ENCODE measurements around the gene LAMP5. TPM values are rescaled to one million over a fixed set of nuclear protein-coding genes. Genes with fewer than 3 reads are reported as not detected.

Gene LAMP5
- total RNA-seq, 1 donor = 0.18 TPM

DNA sequence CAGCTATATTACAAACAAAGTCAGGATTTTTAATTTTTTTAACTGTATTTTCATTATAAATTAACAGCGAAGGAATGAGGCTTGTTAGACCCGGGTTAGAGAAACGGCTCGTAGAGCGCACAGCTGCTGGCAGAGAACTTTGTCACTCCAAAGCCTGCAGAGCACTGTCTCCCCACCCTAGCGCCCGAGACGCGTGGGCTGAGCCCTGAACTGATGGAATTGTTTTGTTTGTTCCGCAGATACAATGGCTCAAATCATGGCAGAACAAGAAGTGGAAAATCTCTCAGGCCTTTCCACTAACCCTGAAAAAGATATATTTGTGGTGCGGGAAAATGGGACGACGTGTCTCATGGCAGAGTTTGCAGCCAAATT is 810 bp downstream of the LAMP5 start:
- no peak for DNase-seq (ENCODE audit: low read depth)
- no peak overlapping the region for H3K4me3 ChIP-seq (ENCODE audit: low read depth, low read length)
- TF ChIP-seq CTCF (IDR thresholded peaks at IDR 0.05; ENCODE audit: insufficient read depth, low read length) = no peak

DNA sequence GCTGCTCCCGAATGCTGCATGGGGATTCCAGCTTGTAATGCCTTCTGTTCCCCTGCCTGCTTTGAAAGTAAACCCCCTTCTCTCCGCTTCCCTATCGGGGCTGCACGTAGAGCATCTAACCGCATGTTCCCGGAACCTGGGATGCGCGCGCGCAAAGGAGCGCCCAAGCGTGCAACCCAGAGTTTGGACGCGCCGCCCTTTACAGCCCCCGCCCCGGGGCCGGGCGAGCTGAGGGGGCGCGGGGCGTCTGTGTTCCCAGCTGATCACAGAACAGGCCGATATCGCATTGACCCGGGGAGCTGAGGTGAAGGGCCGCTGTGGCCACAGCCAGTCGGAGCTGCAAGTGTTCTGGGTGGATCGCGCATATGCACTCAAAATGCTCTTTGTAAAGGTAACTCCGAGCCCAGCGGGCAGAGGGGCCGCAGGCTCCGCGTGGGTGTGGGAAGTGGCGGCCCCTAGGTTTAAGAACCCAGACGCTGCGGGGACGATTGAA is 1.4 kb downstream of the LAMP5 start:
- no peak overlapping the region for H3K4me3 ChIP-seq (ENCODE audit: low read depth, low read length)
- TF ChIP-seq CTCF (IDR thresholded peaks at IDR 0.05; ENCODE audit: insufficient read depth, low read length) = no peak

GRCh38 chr20:9516234-9516871 is 2.0 kb downstream of the LAMP5 start:
- no peak for TF ChIP-seq CTCF (IDR thresholded peaks at IDR 0.05; ENCODE audit: insufficient read depth, low read length)
- H3K4me3 ChIP-seq (ENCODE audit: low read depth, low read length) = no peak overlapping the region
- DNase-seq (ENCODE audit: low read depth) = peak; percentile 14

More for the DNA sequence above, 1.4 kb downstream of the LAMP5 start:
- no peak for DNase-seq (ENCODE audit: low read depth)

- no peak overlapping the region for H3K4me3 ChIP-seq (ENCODE audit: low read depth, low read length)
- TF ChIP-seq CTCF (IDR thresholded peaks at IDR 0.05; ENCODE audit: insufficient read depth, low read length) = no peak
- no peak for DNase-seq (ENCODE audit: low read depth)
Measured at GRCh38 chr20:9517297-9518162, 3.1 kb downstream of the LAMP5 start.

GRCh38 chr20:9518576-9519175 is 4.3 kb downstream of the LAMP5 start:
- no peak overlapping the region for H3K4me3 ChIP-seq (ENCODE audit: low read depth, low read length)
- no peak for DNase-seq (ENCODE audit: low read depth)
- no peak for TF ChIP-seq CTCF (IDR thresholded peaks at IDR 0.05; ENCODE audit: insufficient read depth, low read length)

DNA sequence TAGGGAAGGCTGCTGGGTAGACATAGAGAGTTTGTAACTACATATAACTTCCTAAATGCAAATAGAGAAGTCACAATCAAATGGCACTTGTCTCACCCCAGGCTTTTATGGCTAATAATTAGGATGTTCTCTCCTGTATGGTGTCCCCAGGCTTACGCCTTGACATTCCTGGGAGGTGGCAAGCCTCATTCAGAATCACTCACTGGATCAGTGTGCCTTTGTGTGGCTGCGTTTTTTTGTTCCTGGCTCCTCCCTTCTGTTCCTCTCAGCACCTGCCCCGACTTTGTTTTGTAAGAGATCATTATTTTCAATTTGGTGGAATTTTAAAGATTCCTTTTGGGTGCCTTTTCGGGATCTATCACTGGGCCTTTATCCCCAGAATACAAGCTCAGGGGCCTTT is 5.7 kb downstream of the LAMP5 start:
- TF ChIP-seq CTCF (IDR thresholded peaks at IDR 0.05; ENCODE audit: insufficient read depth, low read length) = no peak
- H3K4me3 ChIP-seq (ENCODE audit: low read depth, low read length) = no peak overlapping the region
- no peak for DNase-seq (ENCODE audit: low read depth)
